Heart right ventricle (tissue), 16 donors: ENCODE results near the gene ZFHX2. TPM values are rescaled to one million over a fixed set of nuclear protein-coding genes. Genes with fewer than 3 reads are reported as not detected.

Experiments
- ATAC-seq, 8 donors: fragments of 200-7000 bp; cut with Tn5 transposase; one replicate each; pipeline ENCODE4 v1.9.1; 2020; ENCODE audit warnings: mild to moderate bottlenecking in 8 of 8, moderate library complexity in 8 of 8, moderate number of reproducible peaks in 1 of 8
- DNase-seq, 2 donors: peaks; one replicate each; pipeline ENCODE4 v3.0.0-alpha.2; 2020
- H3K27ac ChIP-seq, 10 donors: fragments of 200-600 bp; sonication (generic) in 2 of 10; one replicate each; pipeline versions ENCODE4 v1.5.0 to v1.8.0; 2020 to 2022; ENCODE audit warnings: mild to moderate bottlenecking in 3 of 10
- H3K27me3 ChIP-seq, 7 donors: fragments of 200-600 bp; one replicate each; pipeline ENCODE4 v1.8.0; 2021 to 2022; ENCODE audit warnings: mild to moderate bottlenecking in 2 of 7
- H3K36me3 ChIP-seq, 9 donors: fragments of 200-600 bp; sonication (generic) in 1 of 9; one replicate each; pipeline versions ENCODE4 v1.5.0 to v1.8.0; 2020 to 2022; ENCODE audit warnings: mild to moderate bottlenecking in 2 of 9
- H3K4me1 ChIP-seq, 9 donors: fragments of 200-600 bp; sonication (generic) in 1 of 9; one replicate each; pipeline versions ENCODE4 v1.5.0 to v1.8.0; 2020 to 2022; ENCODE audit warnings: mild to moderate bottlenecking in 4 of 9
- H3K4me3 ChIP-seq, 10 donors: fragments of 200-600 bp; sonication (generic) in 2 of 10; one replicate each; pipeline versions ENCODE4 v1.5.0 to v1.8.0; 2020 to 2022; ENCODE audit warnings: mild to moderate bottlenecking in 7 of 10, moderate library complexity in 2 of 10
- H3K9me3 ChIP-seq, 11 donors: fragments of 200-600 bp in 10 of 11; sonication (generic) in 2 of 11; one replicate each; pipeline versions ENCODE4 v1.5.0 to v1.8.0; 2013 to 2022; ENCODE audit warnings: mild to moderate bottlenecking in 2 of 11, control low read depth in 1 of 11, moderate library complexity in 1 of 11
- CTCF ChIP-seq, 9 donors: fragments of 200-600 bp; sonication (generic) in 2 of 9; IDR thresholded peaks; one replicate each; pipeline versions ENCODE4 v1.5.0 to v1.8.0; 2021 to 2022; ENCODE audit warnings: antibody characterized with exemption in 9 of 9, mild to moderate bottlenecking in 5 of 9, moderate library complexity in 1 of 9
- WGBS, 2 donors: extraction: QIAGEN DNeasy Blood & Tissue Kit; methylation state at CpG; one replicate each; pipeline ENCODE4 v1.1.7; 2013; ENCODE audit warnings: inconsistent platforms in 1 of 2; 5-methylcytosine and 5-hydroxymethylcytosine counted together
- intact Hi-C, 10 donors: fragments of 100-400 bp; cut with DNase I; formaldehyde crosslinking; loops; one replicate each; pipeline versions ENCODE4 v1.11.1 to v1.14.2; 2022
- polyA plus RNA-seq, 2 donors: library from polyadenylated mRNA; stranded (reverse); fragments of 200-250 nt; gene quantifications; one replicate each; pipeline ENCODE4 v1.2.3, GENCODE V29; 2013
- total RNA-seq, 10 donors: library from RNA; stranded (reverse); fragmentation: NEBNext Ultra II Directional in 3 of 10; extraction: Animal tissue kit (Norgen Biotek cat#: 25700) in 3 of 10; gene quantifications; one replicate each; pipeline versions ENCODE4 v1.2.1 to v1.2.4, GENCODE V29; 2021 to 2023
- donor health status: Arrhythmogenic right ventricular cardiomyopathy.
- donor health status: ischemic (EF 13 %, LVEDD 7.1; RV severe dilation, severe dysfunction).
- donor health status: healthy with polysubstance abuse.
- donor health status: DM: no; HTN: yes; CAD: no.
- donor health status: DM: no; HTN: no; CAD: no.
- donor health status: ischemic (EF 25% LVEDD 6.9; RV normal size, moderate dysfunction).
- donor health status: ischemic (EF 25% LVEDD 5.7; RV mildly dilated, moderate dysfunction).
- donor health status: healthy.
- donor health status: DM: yes; HTN: yes; CAD: no.
- donor health status: Ischemic cardiomyopathy.
- donor health status: ischemic (EF 35%, LVEDD 5.7; RV mildly dilated, moderate dysfunction).
- donor health status: nonischemic (EF 11% LVEDD 7.7; RV severe dilation, severe dysfunction).
- donor health status: DM: yes; HTN: yes; CAD: no.
- donor health status: PGD.
- donor health status: ischemic (EF 29% LVEDD 5.4; RV normal size, mild dysfunction).
- donor health status: nonischemic (EF 23%, LVEDD 6.1; RV moderate dilation, normal function).

ZFHX2 gene
- total and polyA plus RNA-seq, 12 donors, result 0.25 to 1.9 (median 0.97) TPM

GRCh38 chr14:23514644-23514957, 37.0 kb downstream of the ZFHX2 start:
- WGBS, 2 donors, result 64 to 66% methylated on average over 3 of the region's 3 CpGs
- peak in 1 of 2 donors; percentile 14 for DNase-seq

GRCh38 chr14:23513818-23514643, 37.5 kb downstream of the ZFHX2 start:
- DNase-seq (no peak), ATAC-seq (peak in 1 of 8 donors; percentile 14)
- 76 to 81% methylated on average over 8 of the region's 8 CpGs for WGBS, 2 donors
- Histone ChIP-seq H3K27me3 (no peaks in the 10 kb centered on the region), H3K36me3 (no peaks in the 10 kb centered on the region), H3K9me3 (no peaks in the 10 kb centered on the region), H3K4me1 (peaks cover 0 to 5% (median 0%) of the 10 kb centered on the region in 9 donors), H3K27ac (no peak overlapping the region), H3K4me3 (no peak overlapping the region)
- no peak for TF ChIP-seq CTCF (IDR thresholded peaks at IDR 0.05)
- intact Hi-C loops, result no loop called here

More at GRCh38 chr14:23514644-23514957, 37.0 kb downstream of the ZFHX2 start:
- H3K4me3 ChIP-seq, result no peak overlapping the region
- no peaks in the 10 kb centered on the region for H3K36me3 ChIP-seq
- peak in 7 of 8 donors; percentile 53 to 70 (median 65) for ATAC-seq
- intact Hi-C loops, result no loop called here
- H3K27ac ChIP-seq, result no peak overlapping the region
- H3K27me3 ChIP-seq, result no peaks in the 10 kb centered on the region
- H3K4me1 ChIP-seq, result peaks cover 0 to 5% (median 0%) of the 10 kb centered on the region in 9 donors
- no peaks in the 10 kb centered on the region for H3K9me3 ChIP-seq
- TF ChIP-seq CTCF (IDR thresholded peaks at IDR 0.05), result no peak

GRCh38 chr14:23513005-23513817, 38.4 kb downstream of the ZFHX2 start:
- Histone ChIP-seq H3K4me1 (peaks cover 0 to 5% (median 0%) of the 10 kb centered on the region in 9 donors), H3K27ac (no peak overlapping the region), H3K36me3 (no peaks in the 10 kb centered on the region), H3K9me3 (no peaks in the 10 kb centered on the region), H3K4me3 (no peak overlapping the region), H3K27me3 (no peaks in the 10 kb centered on the region)
- no peak for DNase-seq
- no peak for TF ChIP-seq CTCF (IDR thresholded peaks at IDR 0.05)
- no peak for ATAC-seq
- intact Hi-C loops, result no loop called here
- 88% methylated on average over 25 of the region's 25 CpGs for WGBS, 2 donors

GRCh38 chr14:23512156-23512555, 39.4 kb downstream of the ZFHX2 start:
- no peak for TF ChIP-seq CTCF (IDR thresholded peaks at IDR 0.05)
- no peaks in the 10 kb centered on the region for H3K9me3 ChIP-seq
- H3K27ac ChIP-seq, result no peak overlapping the region
- H3K27me3 ChIP-seq, result no peaks in the 10 kb centered on the region
- H3K4me1 ChIP-seq, result peaks cover 0 to 5% (median 0%) of the 10 kb centered on the region in 9 donors
- DNase-seq (no peak), ATAC-seq (no peak)
- H3K4me3 ChIP-seq, result no peak overlapping the region
- H3K36me3 ChIP-seq, result no peaks in the 10 kb centered on the region
- 55 to 60% methylated on average over 13 of the region's 13 CpGs for WGBS, 2 donors
- intact Hi-C loops, result no loop called here
